Glomerular visceral epithelial cell (primary cell): ENCODE measurements around the gene ADAT1.
A peak's percentile ranks its signal among the peaks of the same experiment; 100 is the strongest.

Experiments
- DNase-seq: peaks from one replicate; pipeline ENCODE4 v3.0.0-alpha.2; 2016; ENCODE audit errors: extremely low spot score

The ADAT1 gene

DNA sequence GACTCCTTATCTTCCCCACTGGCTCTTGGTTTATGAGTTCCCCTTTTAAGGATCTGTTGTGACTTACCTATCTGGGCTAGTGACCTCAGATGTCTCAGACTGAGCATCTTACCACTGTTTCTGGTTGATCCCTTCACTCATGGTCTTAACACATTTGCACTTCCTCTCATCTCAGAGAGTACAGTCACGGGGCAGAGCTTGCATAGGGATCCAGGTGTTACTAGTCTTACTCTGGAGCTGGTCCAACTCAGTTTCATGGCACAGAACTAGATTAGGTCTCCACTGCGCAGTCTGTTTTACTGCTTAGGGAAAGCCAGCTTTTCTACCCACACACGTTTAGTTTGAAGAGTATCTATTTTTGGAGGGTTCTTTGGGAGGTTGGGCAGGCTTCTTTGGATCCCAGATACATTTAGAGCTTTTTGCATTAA lies 46.7 kb downstream of the ADAT1 start:
- DNase-seq: no peak

DNA sequence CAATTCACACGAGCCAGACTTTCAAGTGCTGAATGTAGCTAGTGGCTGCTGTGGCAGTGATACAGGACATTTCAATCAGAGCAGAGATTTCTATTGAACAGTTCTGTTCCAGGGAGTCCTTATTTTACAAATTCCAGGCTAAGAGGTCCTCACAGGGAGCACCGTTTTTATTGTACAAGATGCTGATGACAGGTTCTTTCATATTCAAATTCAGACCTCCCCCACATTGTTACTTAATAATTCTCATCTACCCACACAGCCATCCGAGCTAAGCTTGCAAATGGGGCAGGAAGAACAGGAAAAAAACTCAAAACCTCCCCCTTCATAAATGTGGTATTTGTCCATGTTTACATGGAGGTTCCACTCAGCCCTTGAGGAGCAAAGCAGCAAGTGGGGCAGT lies 47.1 kb downstream of the ADAT1 start:
- DNase-seq: no peak

DNA sequence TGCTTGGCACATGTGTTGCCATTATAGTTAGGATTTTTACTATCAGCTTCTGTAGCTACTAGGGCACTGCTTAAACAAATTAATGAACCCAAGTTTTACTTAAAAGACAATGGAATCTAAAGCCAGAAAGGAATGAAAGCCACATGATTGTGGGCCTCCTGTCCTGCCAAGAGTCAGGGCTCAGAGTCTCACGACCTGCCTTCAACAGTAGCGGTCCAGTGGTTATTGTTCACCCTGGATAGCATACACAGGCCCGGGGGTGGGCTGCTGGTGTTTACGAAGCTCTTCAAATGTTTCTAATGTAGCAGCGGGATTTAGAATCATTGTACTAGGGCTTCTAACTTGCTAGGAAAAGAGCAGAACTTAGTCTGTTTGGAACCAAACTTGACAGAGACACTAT lies 49.1 kb downstream of the ADAT1 start:
- DNase-seq: no peak

DNA sequence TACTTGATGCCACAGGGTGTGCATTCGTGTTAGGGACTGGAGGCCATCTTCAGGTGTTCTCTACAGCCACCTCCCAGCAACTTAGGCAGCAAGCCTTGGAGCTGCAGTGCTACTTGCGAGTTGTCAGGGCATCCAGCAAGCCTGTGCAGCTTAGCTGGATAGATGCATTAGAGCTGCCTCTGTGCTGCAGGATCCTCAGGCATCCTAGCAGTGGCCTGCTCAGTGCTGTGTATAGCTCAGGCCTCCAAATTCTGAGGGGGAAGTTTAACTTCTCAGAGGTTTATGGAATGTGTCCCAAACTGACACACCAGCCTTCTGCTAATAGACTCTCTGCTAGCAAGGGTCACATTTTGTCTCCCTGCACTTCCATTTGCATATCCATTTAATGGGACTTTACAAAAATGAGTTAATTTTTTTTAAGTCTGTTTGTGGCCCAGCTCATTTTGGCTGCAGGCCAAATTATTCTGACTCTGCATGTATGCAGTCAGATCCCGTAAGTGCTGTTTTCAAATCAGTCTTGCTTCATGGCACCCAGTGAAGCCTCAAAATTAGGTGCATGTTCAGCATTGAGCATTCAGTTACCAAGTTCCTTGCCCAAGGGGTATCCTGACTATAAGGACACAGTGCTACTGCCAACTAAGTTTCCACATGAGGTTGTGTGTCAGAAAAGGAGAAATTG lies 50.1 kb downstream of the ADAT1 start:
- DNase-seq: no peak

DNA sequence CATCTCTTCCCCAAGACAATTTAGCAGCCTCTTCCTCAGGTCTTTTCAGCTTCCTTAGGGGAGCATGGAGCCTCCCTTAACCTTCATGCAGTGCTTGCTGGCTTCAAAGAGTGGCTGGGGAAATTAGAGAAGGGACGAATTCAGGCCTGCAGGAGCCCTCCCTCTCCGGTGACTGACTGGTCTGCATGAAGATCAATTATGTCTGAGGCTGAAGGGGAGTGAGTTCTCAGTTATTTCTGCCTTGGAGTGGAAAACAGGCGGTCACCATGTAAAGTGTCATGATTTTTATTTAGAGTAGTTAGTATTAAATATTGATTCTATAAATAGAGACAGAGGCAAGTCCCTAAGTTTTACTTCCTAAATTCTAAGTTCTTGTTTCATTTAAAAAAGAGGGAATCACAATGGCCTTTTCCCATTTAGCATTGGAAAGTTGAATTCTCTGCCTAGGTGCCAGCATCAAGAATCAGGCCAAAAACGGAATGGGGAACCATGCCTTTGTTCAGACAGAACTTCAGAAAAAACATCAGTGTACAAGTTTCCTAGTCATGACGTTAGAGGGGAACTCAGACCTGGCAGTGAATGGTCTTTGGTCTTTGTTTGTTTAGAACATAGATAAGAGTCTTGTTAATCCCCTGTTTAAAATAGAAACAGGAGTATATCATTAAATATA lies 52.5 kb downstream of the ADAT1 start:
- DNase-seq: no peak

DNA sequence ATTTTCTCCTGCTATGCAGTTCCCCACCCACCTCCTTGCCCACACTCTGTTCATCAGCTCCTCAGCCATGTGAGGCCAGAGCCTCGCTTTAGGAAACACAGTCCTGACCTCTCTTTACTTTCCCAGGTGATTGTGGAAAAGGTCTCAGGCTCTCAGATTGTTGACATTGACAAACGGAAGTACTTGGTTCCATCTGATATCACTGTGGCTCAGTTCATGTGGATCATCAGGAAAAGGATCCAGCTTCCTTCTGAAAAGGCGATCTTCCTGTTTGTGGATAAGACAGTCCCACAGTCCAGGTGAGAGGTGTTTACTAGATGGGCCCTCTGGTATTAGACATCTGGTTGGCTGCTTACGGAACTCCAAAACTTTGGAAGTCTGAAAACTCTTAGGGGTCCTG lies 55.2 kb downstream of the ADAT1 start:
- no peak for DNase-seq

DNA sequence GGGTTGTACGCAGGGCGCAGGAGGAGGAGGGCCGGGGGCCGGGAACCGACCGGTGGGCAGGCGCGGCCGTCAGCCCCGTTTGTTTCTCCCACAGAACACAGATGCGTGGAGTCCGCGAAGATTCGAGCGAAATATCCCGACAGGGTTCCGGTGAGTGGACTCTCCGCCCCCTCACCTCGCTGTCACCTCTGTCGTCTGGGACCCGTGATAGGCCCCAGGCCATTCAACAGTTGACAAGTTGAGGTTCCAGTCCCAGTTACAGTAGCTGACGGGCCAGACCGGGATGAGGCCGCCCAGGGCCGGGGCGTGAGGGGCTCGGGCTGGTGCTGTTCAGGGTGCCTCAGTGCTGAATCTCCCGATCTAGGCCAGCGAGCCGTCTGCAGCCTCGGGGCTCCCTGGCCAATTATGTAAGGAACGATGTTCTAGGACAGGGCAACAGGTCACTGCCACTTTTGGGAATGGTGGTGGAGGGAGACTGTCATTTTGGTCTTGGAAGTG lies 56.3 kb downstream of the ADAT1 start:
- DNase-seq: no peak

DNA sequence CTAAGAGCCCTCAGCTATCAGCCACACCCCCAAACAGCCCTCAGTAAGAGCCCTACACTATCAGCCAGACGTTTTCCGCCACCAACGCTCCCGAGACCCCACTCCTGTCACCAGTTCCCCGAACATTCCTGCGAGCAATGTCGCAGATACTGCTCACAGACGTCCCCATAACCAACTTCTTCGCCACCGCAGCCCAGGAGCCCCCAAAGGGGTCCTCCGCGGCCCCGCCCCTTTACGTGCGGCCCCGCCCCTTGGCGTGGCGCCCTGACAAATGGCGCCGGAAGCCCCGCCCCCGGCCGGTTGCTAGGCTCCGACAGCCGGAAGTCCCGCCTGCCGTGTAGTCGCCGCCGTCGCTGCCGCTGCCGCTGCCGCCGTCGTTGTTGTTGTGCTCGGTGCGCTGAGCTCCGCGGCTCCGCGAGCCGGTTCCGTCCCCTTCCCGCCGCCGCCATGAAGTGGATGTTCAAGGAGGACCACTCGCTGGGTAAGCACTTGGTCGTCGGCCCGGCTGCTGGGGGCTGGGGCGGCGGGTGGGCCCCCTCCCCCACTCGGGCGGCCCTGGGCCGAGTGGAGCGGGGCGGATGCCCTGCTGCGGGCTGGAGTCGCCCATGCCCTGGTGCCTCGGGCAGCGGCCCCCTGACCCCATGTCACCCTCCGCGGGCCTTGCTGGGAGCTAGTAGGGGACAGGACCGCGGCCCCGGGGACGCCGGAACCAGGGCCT lies 56.9 kb downstream of the ADAT1 start, which contains the start of gene GABARAPL2:
GABARAPL2 (plus strand) TSS at position 340 of the 718 bp plus-strand sequence; CDS start at position 448, 108 bp downstream.
- DNase-seq: peak; percentile 78

DNA sequence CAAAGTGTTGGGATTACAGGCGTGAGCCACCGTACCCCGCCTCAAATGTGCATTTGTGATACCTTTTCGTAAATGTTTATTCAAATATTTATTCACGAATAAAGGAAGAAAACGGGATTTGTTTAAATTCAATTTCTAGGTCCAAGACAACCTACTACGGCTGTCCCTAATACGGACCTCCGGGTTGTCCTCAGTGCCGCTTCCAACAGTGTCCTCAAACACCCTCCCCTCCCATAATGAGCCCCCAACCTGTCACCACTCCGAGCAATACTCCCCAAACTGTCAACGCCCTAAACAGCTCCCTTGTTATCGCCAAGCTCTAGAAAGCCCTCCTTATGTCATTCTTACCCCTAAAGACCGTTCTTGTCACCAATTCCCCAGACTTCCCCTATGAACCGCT lies 57.4 kb downstream of the ADAT1 start:
- no peak for DNase-seq

DNA sequence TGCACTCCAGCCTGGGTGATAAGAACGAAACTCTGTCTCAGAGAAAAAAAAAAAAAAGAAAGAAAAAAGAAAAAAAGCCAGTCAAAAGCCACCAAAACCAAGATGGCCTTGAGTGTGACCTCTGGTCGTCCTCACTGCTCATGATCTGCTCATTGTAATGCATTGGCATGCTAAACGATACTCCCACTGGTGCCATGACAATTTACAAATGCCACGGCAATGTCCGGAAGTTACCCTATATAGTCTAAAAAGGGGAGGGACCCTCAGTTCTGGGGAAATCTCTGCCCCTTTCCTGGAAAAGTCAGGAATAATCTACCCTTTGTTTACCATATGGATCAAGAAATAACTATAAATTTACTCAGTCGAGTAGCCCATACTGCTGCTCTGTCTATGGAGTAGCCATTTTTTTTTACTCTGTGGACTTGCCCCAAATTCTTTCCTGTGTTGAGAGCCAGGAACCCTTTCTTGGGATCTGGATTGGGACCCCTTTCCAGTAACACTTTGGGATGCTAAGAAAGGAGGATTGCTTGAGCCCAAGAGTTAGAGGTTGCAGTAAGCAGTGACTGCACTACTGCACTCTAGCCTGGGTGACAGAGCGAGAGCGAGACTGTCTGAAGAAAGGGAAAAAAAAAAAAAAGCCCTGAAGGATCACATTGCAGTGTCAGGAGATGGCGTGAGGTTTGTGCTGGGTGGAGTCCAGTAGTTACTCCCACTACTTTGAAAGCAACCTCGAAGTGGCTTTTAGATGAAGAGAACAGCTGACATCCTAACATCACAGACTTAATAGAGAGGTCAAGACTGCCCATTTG lies 63.3 kb downstream of the ADAT1 start:
- DNase-seq: no peak

DNA sequence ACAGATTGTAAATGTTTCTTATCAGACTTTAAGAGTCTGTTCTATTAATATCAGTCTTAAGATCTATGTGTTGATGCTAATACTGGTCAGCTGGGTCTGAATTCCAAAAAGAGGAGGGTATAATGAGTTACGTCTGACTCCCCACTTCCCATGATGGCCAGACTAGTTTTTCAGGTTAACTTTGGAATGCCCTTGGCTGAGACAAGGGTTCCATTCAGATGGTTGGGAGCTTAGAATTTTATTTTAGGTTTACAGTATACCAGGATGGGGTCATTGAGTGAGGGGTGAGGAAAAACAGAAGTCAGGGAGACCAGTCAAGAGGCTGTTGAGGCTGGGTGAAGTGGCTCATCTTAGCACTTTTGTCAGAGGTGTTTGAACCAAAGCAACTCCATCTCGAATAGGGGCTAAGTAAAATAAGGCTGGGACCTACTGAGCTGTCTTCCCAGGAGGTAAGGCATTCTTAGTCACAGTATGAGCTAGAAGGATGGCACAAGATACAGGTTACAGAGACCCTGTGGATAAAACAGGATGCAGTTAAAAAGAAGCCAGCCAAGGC lies 64.2 kb downstream of the ADAT1 start:
- DNase-seq: no peak

DNA sequence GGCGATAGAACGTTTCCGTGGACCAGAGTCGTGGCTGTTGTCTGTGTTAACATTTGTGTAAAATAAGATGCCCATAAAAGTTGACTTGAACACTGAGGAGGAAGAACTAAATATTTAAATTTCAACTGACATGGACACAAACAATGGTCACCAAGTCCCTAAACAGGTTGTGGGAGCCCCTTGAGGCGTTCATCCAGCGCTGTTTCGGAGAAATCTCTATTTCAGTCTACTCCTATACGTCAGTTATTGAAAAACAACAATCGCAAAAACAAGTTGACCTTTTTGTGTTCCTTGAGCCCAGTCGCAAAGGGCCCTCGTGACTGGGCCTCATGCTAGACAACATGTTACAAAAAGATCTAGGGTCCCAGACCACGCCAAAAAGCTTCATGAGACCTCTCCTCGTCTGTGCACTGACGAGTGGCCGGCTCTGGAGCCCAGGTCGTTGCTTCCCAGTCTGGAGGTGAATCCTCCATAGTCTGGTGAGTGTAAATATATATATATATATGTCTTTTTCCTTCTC lies 66.6 kb downstream of the ADAT1 start:
- no peak for DNase-seq

DNA sequence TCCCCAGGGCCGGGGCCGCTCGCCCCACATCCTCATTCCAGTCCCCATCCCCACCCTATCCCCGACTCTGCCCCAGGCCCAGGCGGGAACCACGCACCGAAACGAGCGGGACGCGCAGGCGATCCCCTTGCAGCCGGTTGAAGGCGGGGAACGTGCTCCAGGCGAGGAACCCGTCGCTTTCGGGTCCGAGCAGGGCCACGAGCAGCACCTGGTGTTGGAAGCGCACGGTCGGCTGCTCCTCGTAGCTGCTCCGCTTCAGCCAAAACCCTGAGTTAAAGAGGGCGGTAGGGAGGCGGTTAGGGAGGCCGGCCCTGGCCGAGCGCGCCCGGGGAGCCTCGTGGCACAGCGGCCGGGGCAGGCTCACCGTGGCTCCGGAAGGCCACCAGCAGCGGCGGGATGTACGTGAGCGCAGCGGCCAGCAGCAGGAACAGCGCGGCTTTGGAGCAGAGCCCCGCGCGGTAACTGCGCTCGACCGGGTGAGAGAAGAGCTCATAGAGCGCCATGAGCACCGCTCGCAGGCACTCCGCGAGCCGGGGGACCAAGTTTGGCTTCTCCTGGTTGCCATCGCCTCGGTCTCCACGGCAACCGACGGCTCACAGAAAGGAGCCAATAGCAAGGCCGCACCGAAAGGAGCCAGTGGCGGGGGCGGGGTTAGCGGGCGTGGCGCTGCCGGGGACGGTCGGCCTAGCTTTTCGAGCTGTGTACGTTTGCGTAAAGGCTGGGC lies 67.2 kb downstream of the ADAT1 start, which contains the start of gene TMEM231:
TMEM231 (minus strand) TSS at position 546 of the 724 bp plus-strand sequence; CDS start at position 503, 43 bp downstream.
- peak; percentile 86 for DNase-seq

DNA sequence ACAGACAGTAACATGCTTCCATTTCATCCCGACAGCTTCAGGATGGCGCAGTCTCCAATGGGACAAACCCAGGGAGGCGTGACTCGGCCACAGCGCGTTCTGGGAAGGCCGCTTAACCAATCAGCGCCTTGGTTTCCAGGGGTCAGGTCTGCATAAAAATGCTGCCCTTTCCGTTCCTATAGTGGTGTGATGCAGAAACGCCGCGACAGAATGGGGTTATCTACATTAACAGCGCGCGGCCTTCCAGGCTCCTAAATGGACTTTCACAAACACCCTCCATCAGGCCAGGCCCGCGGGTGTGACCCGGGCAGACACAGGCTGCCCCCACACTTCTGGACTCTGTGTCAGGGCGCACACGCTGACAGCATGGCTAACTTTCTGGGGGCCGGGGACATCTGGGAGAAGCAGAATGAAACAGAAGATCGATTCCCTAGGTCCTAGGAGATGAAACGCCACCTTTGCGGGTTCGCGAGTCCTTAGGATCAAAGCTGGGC lies 67.8 kb downstream of the ADAT1 start:
- DNase-seq: peak; percentile 83

DNA sequence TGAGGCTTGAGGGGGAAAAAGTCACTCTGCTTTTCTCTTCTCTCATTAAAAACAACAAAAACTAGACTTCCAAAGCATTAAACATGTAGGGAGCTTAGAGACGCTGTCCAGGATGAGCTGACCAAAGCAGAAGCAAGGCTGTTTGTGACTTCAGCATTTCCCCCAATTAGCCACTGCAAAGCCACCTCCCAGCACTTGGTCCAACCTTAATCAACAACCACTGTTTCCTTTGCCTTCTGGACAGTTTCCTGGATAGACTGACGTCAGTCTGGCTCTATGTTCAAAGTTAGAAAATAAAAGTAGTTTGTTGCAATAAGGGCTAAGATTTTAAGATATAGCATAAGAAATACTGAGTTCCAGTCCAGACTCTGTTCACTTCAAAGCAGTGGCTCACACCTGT lies 70.1 kb downstream of the ADAT1 start:
- DNase-seq: no peak

DNA sequence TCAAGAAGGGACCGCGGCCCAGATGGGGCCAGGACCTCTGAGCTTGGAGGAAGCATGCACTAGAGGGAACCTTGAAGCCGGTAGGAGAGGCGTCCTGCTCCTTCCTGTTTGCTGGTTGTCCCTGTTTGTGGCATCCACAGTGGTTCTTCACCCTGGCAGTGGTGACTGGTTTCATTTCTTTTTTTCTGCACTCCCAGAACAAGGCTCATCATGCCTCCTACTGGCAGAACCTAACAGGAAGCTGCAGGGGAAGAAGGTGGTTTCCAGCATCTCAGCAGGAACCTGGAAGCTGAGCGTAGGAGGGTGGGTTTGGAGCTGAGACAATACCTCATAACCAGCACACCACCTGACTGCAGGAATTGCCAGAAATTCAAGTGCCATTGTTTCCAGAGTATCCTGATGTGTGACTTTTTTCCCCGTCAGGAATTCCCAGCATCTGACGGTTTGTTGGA lies 72.8 kb downstream of the ADAT1 start:
- peak; percentile 25 for DNase-seq
